NCI-H460 (cell line): ENCODE measurements around the gene MTF2. TPM values are rescaled to one million over a fixed set of nuclear protein-coding genes. Genes with fewer than 3 reads are reported as not detected.
"Not testable (repeated sequence)": the region's sequence is repeated elsewhere in the genome, so short reads cannot be mapped to it uniquely, and the experiment has no call there.

Source experiments
- DNase-seq: peaks from one replicate; pipeline ENCODE4 v3.0.0-alpha.2; 2016; ENCODE audit warnings: low read depth; ENCODE audit errors: extremely low read depth
- polyA plus RNA-seq: library from polyadenylated mRNA; depleted of rRNA; stranded (reverse); fragments of >200 nt; gene quantifications from 2 replicates; pipeline ENCODE4 v1.2.3, GENCODE V29; 2014; cell fraction: nucleus; rRNA removed
- total RNA-seq: library from RNA; depleted of rRNA; stranded (reverse); fragments of >200 nt; shearing (Covaris generic); gene quantifications from 2 replicates; pipeline ENCODE4 v1.2.3, GENCODE V29; 2014; rRNA removed

MTF2 gene
- 11.8 and 14.0 TPM in 2 replicates for total RNA-seq
- 12.6 and 13.6 TPM in 2 replicates for polyA plus RNA-seq

DNA sequence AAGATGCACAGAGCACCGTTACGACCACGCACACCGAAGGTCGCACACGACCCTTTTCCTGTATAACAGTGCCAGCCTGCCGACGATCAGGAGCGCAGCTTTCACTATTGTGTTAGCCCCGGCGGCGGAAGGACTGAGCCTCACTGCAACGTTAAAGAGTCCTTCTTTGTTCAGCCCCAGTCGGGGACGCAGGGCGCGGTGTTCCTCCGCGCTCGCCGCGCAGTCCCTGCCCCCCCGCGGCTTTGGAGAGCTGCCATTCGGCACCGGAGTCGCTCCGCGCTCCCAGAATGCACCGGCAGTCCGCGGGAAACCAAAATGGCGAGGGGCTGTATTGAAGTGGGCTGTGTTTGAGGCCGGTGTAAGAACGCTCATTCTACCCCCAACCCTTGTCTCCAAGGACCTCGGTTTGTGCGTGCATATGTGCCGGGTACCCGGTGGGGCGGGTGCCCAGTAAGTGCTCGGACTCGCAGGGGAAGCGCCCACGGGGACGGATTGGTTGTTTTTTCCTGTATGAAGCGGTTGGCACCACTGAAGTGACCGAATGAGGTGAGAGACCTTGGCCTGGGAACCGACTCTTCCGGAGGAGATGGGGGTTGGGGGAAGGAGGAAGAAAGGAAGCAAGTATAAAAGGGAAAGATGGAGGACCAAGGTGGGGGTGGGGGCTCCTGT is at the start of gene MTF2:
MTF2 (plus strand) TSS at position 298 of the 669 bp plus-strand sequence; CDS start at position 542, 244 bp downstream.
- peak; percentile 84 for DNase-seq

- no peak for DNase-seq
Observed at GRCh38 chr1:93029317-93029716, 49.8 kb upstream of the MTF2 start.

GRCh38 chr1:93030191-93030590 is 48.9 kb upstream of the MTF2 start:
- not testable (repeated sequence) for DNase-seq

DNA sequence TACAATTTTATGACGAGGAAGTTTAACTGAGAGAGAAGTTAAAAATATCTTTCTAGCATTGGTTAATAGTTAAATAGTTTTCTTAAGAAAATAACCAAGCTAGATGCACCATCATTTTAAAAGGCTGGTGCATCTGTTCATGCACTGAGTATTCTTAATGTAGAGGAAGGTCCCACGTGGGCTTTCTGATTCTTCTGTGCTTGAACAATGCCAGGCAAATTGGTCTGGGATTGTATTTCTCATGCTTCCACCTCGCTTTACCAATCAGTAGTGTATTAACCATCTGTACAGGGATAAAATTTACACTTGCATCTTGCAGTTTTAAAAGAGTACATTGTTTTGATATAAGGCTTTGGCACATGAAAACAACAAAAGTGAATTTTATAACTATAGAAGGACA is 47.4 kb upstream of the MTF2 start:
- DNase-seq, result no peak

DNA sequence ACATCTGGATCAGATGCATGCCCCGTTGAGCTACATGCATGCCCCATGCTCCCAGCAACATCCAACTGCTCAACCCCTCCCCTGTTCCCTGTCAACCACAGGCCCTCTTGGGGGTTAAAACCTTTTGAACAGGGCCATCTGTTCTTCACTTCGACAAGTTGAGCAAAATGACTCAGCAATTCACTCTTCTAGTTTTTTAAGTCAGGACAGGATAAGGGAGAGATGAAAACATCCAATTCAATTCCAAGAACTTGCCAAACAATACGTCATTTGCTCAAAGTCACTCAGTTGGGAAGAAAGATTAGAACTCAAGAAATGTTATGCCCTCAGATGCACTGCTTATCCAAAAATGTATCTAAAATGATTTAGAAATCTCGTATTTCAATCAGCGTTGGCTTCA is 46.1 kb upstream of the MTF2 start:
- no peak for DNase-seq

- no peak for DNase-seq
Observed at GRCh38 chr1:93033785-93034184, 45.3 kb upstream of the MTF2 start.

- DNase-seq, result no peak
Observed at GRCh38 chr1:93034397-93034796, 44.7 kb upstream of the MTF2 start.

- DNase-seq, result no peak
Observed at GRCh38 chr1:93036672-93037071, 42.4 kb upstream of the MTF2 start.

GRCh38 chr1:93042187-93043056 is 36.7 kb upstream of the MTF2 start:
- DNase-seq, result peak; percentile 30

DNA sequence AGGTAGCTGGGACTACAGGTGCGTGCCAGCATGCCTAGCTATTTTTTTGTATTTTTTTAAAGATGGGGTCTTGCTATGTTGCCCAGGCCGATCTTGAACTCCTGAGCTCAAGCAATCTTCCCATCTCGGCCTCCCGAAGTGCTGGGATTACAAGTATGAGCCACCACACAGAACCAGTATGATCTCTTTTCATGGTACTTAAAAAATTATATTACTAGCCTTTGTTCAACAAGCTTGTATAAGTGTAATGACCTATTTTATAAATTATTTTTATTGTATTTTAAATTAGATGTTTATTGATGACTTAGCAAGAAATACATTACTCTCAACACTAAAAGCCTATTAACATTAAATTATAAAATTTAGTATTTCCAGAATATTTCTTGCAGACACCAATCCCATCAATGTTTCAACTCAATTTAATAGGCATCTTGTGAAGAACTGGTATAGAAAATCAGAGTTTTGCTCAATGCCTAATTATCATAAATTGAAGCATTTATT is 36.0 kb upstream of the MTF2 start:
- no peak for DNase-seq

DNA sequence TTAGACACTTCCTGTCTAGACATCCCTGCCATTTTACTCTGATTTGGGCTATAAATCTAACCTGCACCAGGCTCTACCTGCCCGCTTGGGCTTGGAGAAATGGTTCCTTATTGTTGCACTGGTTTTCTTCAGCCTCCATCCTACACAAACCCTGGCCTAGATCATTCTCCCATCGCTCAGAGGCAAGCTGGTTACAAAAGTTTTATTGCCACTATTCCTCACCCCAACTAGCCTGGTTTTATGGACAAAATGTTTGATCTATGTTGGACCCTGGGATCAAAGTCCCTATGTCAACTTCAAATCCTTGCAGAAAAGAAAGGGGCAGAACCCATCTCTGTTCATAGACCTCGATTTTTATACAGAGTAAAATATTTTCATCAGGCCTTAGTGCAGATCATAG is 31.5 kb upstream of the MTF2 start:
- no peak for DNase-seq

DNA sequence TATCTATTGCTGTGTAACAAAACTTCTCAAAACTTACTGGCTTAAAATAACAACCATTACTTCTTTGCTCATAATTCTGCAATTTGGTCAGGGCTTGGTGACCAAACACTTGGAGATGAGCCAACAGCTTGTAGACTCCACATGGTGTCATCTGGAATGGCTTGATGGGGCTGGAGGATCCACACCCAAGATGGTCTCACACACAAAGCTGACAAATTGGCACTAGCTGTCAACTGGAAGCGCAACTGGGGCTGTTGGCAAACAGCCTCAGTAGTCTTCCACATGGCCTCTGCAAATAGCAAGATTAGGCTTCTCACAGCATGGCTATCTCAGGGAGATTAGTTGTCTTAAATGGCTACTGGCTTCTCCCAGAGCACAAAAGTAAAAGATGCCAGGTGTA is 27.1 kb upstream of the MTF2 start:
- DNase-seq, result no peak

GRCh38 chr1:93056214-93056613 is 22.9 kb upstream of the MTF2 start:
- no peak for DNase-seq

GRCh38 chr1:93056649-93057048 is 22.4 kb upstream of the MTF2 start:
- no peak for DNase-seq

GRCh38 chr1:93061895-93062792 is 16.9 kb upstream of the MTF2 start:
- DNase-seq, result peak; percentile 36

- DNase-seq, result no peak
Observed at GRCh38 chr1:93076268-93076667, 2.8 kb upstream of the MTF2 start.

DNA sequence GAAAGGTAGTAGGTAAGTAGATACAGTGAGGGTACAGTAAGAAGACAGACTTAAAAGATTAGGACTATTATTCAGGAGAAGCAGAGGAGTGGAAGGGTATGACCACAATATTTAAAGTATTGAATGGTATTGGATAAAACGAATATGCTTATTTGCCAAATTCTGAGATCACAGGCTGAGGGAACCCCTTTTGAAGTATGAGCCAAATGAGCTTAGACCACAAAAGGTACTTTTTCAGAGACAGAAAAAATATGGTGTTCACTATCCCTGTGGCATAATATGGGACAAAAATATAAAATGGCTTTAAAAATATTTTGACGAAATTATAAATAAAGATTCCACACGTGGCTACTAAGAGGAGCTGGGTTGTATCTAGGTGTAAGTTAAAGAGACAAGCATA is 880 bp upstream of the MTF2 start:
- no peak for DNase-seq

GRCh38 chr1:93078638-93078985 is 471 bp upstream of the MTF2 start:
- DNase-seq, result no peak

- DNase-seq, result no peak
Observed at GRCh38 chr1:93079685-93080141, 630 bp downstream of the MTF2 start.

- DNase-seq, result peak; percentile 38
Observed at GRCh38 chr1:93080179-93080823, 1.2 kb downstream of the MTF2 start.
